H1 (cell line): ENCODE data around the gene RDH5. TPM values are rescaled to one million over a fixed set of nuclear protein-coding genes. Genes with fewer than 3 reads are reported as not detected.

Experiments
- TEAD4 ChIP-seq: IDR thresholded peaks from 2 replicates; pipeline ENCODE4 v1.6.1; 2012; ENCODE audit warnings: low read depth, low read length, inconsistent platforms, mixed read lengths
- polyA plus RNA-seq, 7 experiments: library from polyadenylated mRNA; depleted of rRNA in 3 of 7; stranded (reverse) in 5 of 7; unstranded in 2 of 7; fragments of >200 nt in 5 of 7; fragments of 200-250 nt in 2 of 7; gene quantifications; 1 replicate in 5 of 7; 2 replicates in 1 of 7; 4 replicates in 1 of 7; pipeline versions ENCODE4 v1.2.1 to v1.2.3, GENCODE V29; 2011 to 2013; ENCODE audit warnings: missing spikeins in 2 of 7, mixed read lengths in 2 of 7
- total RNA-seq: library from RNA; stranded (reverse); fragmentation: NEBNext Ultra II Directional; extraction: Animal tissue kit (Norgen Biotek cat#: 25700); gene quantifications from 2 replicates; pipeline ENCODE4 v1.2.1, GENCODE V29; 2021

RDH5 gene
- total and polyA plus RNA-seq, 2 of the 8 experiments (the other 6 are each of a cell fraction or from before 2014, with no cell fraction given), result 4.2 to 6.0 TPM

DNA sequence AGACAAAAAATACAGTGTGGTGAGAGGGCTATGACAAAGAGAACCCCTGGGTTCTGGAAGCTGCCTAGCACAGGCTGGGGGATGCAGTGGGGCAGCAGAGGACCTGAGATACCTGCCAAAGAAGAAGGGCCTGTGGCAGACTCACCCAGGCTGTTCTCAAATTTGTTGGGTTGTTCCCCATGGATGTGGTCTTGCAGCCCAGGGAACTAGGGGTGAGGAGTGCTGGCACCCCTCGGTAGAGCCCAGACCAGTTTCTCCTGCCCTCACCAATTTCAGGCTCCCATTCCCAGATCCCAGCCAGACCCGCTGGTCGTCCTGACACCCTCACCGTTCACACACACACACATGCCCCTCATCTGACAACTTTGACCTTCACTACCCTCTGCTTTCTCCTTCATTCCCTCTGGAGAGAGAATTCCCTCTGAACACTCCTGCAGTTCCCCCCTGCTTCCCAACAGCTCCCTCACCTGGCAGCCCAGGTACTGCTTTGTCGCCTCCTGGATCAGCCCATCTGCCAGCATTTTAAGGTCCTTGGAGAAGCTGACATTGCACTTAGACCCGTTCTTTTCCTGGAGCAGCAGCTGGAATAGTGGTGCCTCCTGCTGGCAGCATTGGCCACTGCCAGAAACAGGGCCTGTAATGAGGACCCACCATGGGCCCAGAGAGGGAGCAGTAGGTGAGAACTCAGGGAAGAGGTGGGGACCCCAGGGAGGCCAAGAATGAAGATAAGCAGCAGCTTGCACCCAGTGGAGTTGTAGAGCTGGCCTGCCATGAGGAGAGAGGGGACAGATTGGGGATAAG is 16.8 kb downstream of the RDH5 start (continued):
- TF ChIP-seq TEAD4, result 0 out of 2 replicates have a peak, but pooled peaks have one; percentile 5
